ENCODE measurements around the gene KLK5. TPM values are rescaled to one million over a fixed set of nuclear protein-coding genes. Genes with fewer than 3 reads are reported as not detected.

KLK5 gene
- polyA plus RNA-seq, 1 donor = 1.6 TPM

- Histone ChIP-seq H3K27me3 (ENCODE audit: control insufficient read depth, insufficient read depth, low read length) (no peaks in the 10 kb centered on the region), H3K4me1 (ENCODE audit: control insufficient read depth, insufficient read depth, low read length) (no peaks in the 10 kb centered on the region), H3K9me3 (ENCODE audit: control insufficient read depth, low read depth, low read length) (no peaks in the 10 kb centered on the region), H3K4me3 (ENCODE audit: low read length) (no peak overlapping the region), H3K36me3 (ENCODE audit: control insufficient read depth, insufficient read depth, low read length) (no peaks in the 10 kb centered on the region), H3K27ac (ENCODE audit: low read length) (no peak overlapping the region)
- WGBS (ENCODE audit: insufficient coverage, low lambda C conversion rate) = 95% methylated on average over 3 of the region's 4 CpGs
- no peak for DNase-seq
Observed at GRCh38 chr19:50947123-50947522, 5.7 kb downstream of the KLK5 start.

- Histone ChIP-seq H3K4me3 (ENCODE audit: low read length) (no peak overlapping the region), H3K4me1 (ENCODE audit: control insufficient read depth, insufficient read depth, low read length) (no peaks in the 10 kb centered on the region), H3K9me3 (ENCODE audit: control insufficient read depth, low read depth, low read length) (no peaks in the 10 kb centered on the region), H3K27me3 (ENCODE audit: control insufficient read depth, insufficient read depth, low read length) (no peaks in the 10 kb centered on the region), H3K36me3 (ENCODE audit: control insufficient read depth, insufficient read depth, low read length) (no peaks in the 10 kb centered on the region), H3K27ac (ENCODE audit: low read length) (no peak overlapping the region)
- DNase-seq = no peak
- 72% methylated on average over 2 of the region's 4 CpGs for WGBS (ENCODE audit: insufficient coverage, low lambda C conversion rate)
Observed at GRCh38 chr19:50944795-50945194, 8.0 kb downstream of the KLK5 start.

GRCh38 chr19:50943074-50943828, 9.6 kb downstream of the KLK5 start:
- Histone ChIP-seq H3K4me3 (ENCODE audit: low read length) (no peak overlapping the region), H3K36me3 (ENCODE audit: control insufficient read depth, insufficient read depth, low read length) (no peaks in the 10 kb centered on the region), H3K9me3 (ENCODE audit: control insufficient read depth, low read depth, low read length) (no peaks in the 10 kb centered on the region), H3K27me3 (ENCODE audit: control insufficient read depth, insufficient read depth, low read length) (no peaks in the 10 kb centered on the region), H3K4me1 (ENCODE audit: control insufficient read depth, insufficient read depth, low read length) (no peaks in the 10 kb centered on the region), H3K27ac (ENCODE audit: low read length) (no peak overlapping the region)
- DNase-seq = no peak
- WGBS (ENCODE audit: insufficient coverage, low lambda C conversion rate) = no CpG with 5 or more reads among the region's 10 CpGs

- Histone ChIP-seq H3K4me1 (ENCODE audit: control insufficient read depth, insufficient read depth, low read length) (no peaks in the 10 kb centered on the region), H3K36me3 (ENCODE audit: control insufficient read depth, insufficient read depth, low read length) (no peaks in the 10 kb centered on the region), H3K9me3 (ENCODE audit: control insufficient read depth, low read depth, low read length) (no peaks in the 10 kb centered on the region), H3K27me3 (ENCODE audit: control insufficient read depth, insufficient read depth, low read length) (no peaks in the 10 kb centered on the region), H3K4me3 (ENCODE audit: low read length) (no peak overlapping the region), H3K27ac (ENCODE audit: low read length) (no peak overlapping the region)
- WGBS (ENCODE audit: insufficient coverage, low lambda C conversion rate) = no CpG with 5 or more reads among the region's 2 CpGs
- DNase-seq = no peak
Observed at GRCh38 chr19:50939596-50939995, 13.2 kb downstream of the KLK5 start.

GRCh38 chr19:50933640-50934039, 19.2 kb downstream of the KLK5 start:
- peaks cover 11% of the 10 kb centered on the region for H3K27me3 ChIP-seq (ENCODE audit: control insufficient read depth, insufficient read depth, low read length)
- 100% methylated on average over 2 of the region's 8 CpGs for WGBS (ENCODE audit: insufficient coverage, low lambda C conversion rate)
- DNase-seq = no peak

GRCh38 chr19:50932690-50933083, 20.2 kb downstream of the KLK5 start:
- DNase-seq = no peak
- no peaks in the 10 kb centered on the region for H3K36me3 ChIP-seq (ENCODE audit: control insufficient read depth, insufficient read depth, low read length)
- WGBS (ENCODE audit: insufficient coverage, low lambda C conversion rate) = 100% methylated on average over 2 of the region's 4 CpGs
- H3K4me3 ChIP-seq (ENCODE audit: low read length) = no peak overlapping the region
- no peaks in the 10 kb centered on the region for H3K9me3 ChIP-seq (ENCODE audit: control insufficient read depth, low read depth, low read length)
- H3K27ac ChIP-seq (ENCODE audit: low read length) = no peak overlapping the region
- peaks cover 13% of the 10 kb centered on the region for H3K27me3 ChIP-seq (ENCODE audit: control insufficient read depth, insufficient read depth, low read length)
- no peaks in the 10 kb centered on the region for H3K4me1 ChIP-seq (ENCODE audit: control insufficient read depth, insufficient read depth, low read length)

More at GRCh38 chr19:50933640-50934039, 19.2 kb downstream of the KLK5 start:
- no peaks in the 10 kb centered on the region for H3K36me3 ChIP-seq (ENCODE audit: control insufficient read depth, insufficient read depth, low read length)
- no peak overlapping the region for H3K4me3 ChIP-seq (ENCODE audit: low read length)
- no peaks in the 10 kb centered on the region for H3K4me1 ChIP-seq (ENCODE audit: control insufficient read depth, insufficient read depth, low read length)
- H3K9me3 ChIP-seq (ENCODE audit: control insufficient read depth, low read depth, low read length) = no peaks in the 10 kb centered on the region
- no peak overlapping the region for H3K27ac ChIP-seq (ENCODE audit: low read length)

- H3K4me3 ChIP-seq (ENCODE audit: low read length) = no peak overlapping the region
- no peak for DNase-seq
- no peaks in the 10 kb centered on the region for H3K9me3 ChIP-seq (ENCODE audit: control insufficient read depth, low read depth, low read length)
- H3K36me3 ChIP-seq (ENCODE audit: control insufficient read depth, insufficient read depth, low read length) = no peaks in the 10 kb centered on the region
- WGBS (ENCODE audit: insufficient coverage, low lambda C conversion rate) = 83% methylated on average over 7 of the region's 11 CpGs
- H3K4me1 ChIP-seq (ENCODE audit: control insufficient read depth, insufficient read depth, low read length) = no peaks in the 10 kb centered on the region
- peaks cover 13% of the 10 kb centered on the region for H3K27me3 ChIP-seq (ENCODE audit: control insufficient read depth, insufficient read depth, low read length)
- H3K27ac ChIP-seq (ENCODE audit: low read length) = no peak overlapping the region
Observed at GRCh38 chr19:50932018-50932689, 20.7 kb downstream of the KLK5 start.

- peaks cover 13% of the 10 kb centered on the region for H3K27me3 ChIP-seq (ENCODE audit: control insufficient read depth, insufficient read depth, low read length)
- DNase-seq = no peak
- H3K9me3 ChIP-seq (ENCODE audit: control insufficient read depth, low read depth, low read length) = no peaks in the 10 kb centered on the region
- H3K36me3 ChIP-seq (ENCODE audit: control insufficient read depth, insufficient read depth, low read length) = no peaks in the 10 kb centered on the region
- no peaks in the 10 kb centered on the region for H3K4me1 ChIP-seq (ENCODE audit: control insufficient read depth, insufficient read depth, low read length)
- no peak overlapping the region for H3K4me3 ChIP-seq (ENCODE audit: low read length)
- H3K27ac ChIP-seq (ENCODE audit: low read length) = no peak overlapping the region
Observed at GRCh38 chr19:50931023-50931422, 21.8 kb downstream of the KLK5 start.

- WGBS (ENCODE audit: insufficient coverage, low lambda C conversion rate) = no CpG with 5 or more reads among the region's 5 CpGs
Observed at GRCh38 chr19:50928831-50929230, 24.0 kb downstream of the KLK5 start.

GRCh38 chr19:50926144-50926543, 26.7 kb downstream of the KLK5 start:
- Histone ChIP-seq H3K4me3 (ENCODE audit: low read length) (no peak overlapping the region), H3K4me1 (ENCODE audit: control insufficient read depth, insufficient read depth, low read length) (no peaks in the 10 kb centered on the region), H3K36me3 (ENCODE audit: control insufficient read depth, insufficient read depth, low read length) (no peaks in the 10 kb centered on the region), H3K27ac (ENCODE audit: low read length) (no peak overlapping the region), H3K27me3 (ENCODE audit: control insufficient read depth, insufficient read depth, low read length) (peaks cover 13% of the 10 kb centered on the region), H3K9me3 (ENCODE audit: control insufficient read depth, low read depth, low read length) (no peaks in the 10 kb centered on the region)
- DNase-seq = no peak
- whole genome bisulfite sequencing (ENCODE audit: insufficient coverage, low lambda C conversion rate) = 80% methylated on average over 1 of the region's 11 CpGs

More at GRCh38 chr19:50928831-50929230, 24.0 kb downstream of the KLK5 start:
- H3K27ac ChIP-seq (ENCODE audit: low read length) = no peak overlapping the region
- DNase-seq = no peak
- H3K4me1 ChIP-seq (ENCODE audit: control insufficient read depth, insufficient read depth, low read length) = no peaks in the 10 kb centered on the region
- no peaks in the 10 kb centered on the region for H3K36me3 ChIP-seq (ENCODE audit: control insufficient read depth, insufficient read depth, low read length)
- H3K4me3 ChIP-seq (ENCODE audit: low read length) = no peak overlapping the region
- peaks cover 13% of the 10 kb centered on the region for H3K27me3 ChIP-seq (ENCODE audit: control insufficient read depth, insufficient read depth, low read length)
- no peaks in the 10 kb centered on the region for H3K9me3 ChIP-seq (ENCODE audit: control insufficient read depth, low read depth, low read length)

GRCh38 chr19:50925734-50926133, 27.1 kb downstream of the KLK5 start:
- no peak for DNase-seq
- Histone ChIP-seq H3K4me1 (ENCODE audit: control insufficient read depth, insufficient read depth, low read length) (no peaks in the 10 kb centered on the region), H3K27ac (ENCODE audit: low read length) (no peak overlapping the region), H3K27me3 (ENCODE audit: control insufficient read depth, insufficient read depth, low read length) (peaks cover 13% of the 10 kb centered on the region), H3K36me3 (ENCODE audit: control insufficient read depth, insufficient read depth, low read length) (no peaks in the 10 kb centered on the region), H3K9me3 (ENCODE audit: control insufficient read depth, low read depth, low read length) (no peaks in the 10 kb centered on the region), H3K4me3 (ENCODE audit: low read length) (no peak overlapping the region)
- WGBS (ENCODE audit: insufficient coverage, low lambda C conversion rate) = 100% methylated on average over 1 of the region's 2 CpGs
